A549 (cell line): ENCODE results near the gene CD55. TPM values are rescaled to one million over a fixed set of nuclear protein-coding genes. Genes with fewer than 3 reads are reported as not detected.

Experiments used
- ATAC-seq, 2 experiments: fragments of 200-7000 bp in 1 of 2; fragments of >200 bp in 1 of 2; cut with Nextera tagmentation in 1 of 2; cut with Tn5 transposase in 1 of 2; 3 replicates each; pipeline versions ENCODE4 v1.8.0 to v1.9.1; 2018 to 2020; ENCODE audit warnings: mild to moderate bottlenecking in 1 of 2, moderate library complexity in 1 of 2
- CTCF ChIA-PET: fragments of 300-600 bp; sonication (Branson Sonifier 250); formaldehyde crosslinking; extraction: SDS; loops from one replicate; lab custom pipeline; 2021; ENCODE audit warnings: antibody characterized with exemption, inconsistent platforms; lab: Yijun Ruan, JAX
- POLR2A ChIA-PET: fragments of 350-600 bp; formaldehyde crosslinking; extraction: SDS; loops from one replicate; lab custom pipeline; 2021; ENCODE audit warnings: antibody characterized with exemption, inconsistent platforms; lab: Yijun Ruan, JAX
- DNase-seq, 2 experiments: peaks; one replicate each; pipeline versions ENCODE4 v3.0.0 to v3.0.0-alpha.2; 2011 to 2016; ENCODE audit warnings: low read depth in 1 of 2, low spot score in 1 of 2
- FAIRE-seq: peaks from 2 replicates; lab custom pipeline; 2011; peaks lifted over from hg19 to GRCh38; lab: Jason Lieb, UNC
- H3K27ac ChIP-seq, 2 experiments: fragments of >200 bp; sonication (Bioruptor Twin); formaldehyde crosslinking; 3 replicates each; pipeline ENCODE4 v1.5.1; 2016 to 2017
- H3K4me1 ChIP-seq: fragments of >200 bp; sonication (Bioruptor Twin); formaldehyde crosslinking; 3 replicates; pipeline ENCODE4 v1.6.1; 2016
- H3K4me2 ChIP-seq: fragments of >200 bp; sonication (Bioruptor Twin); formaldehyde crosslinking; 3 replicates; pipeline ENCODE4 v1.6.1; 2016
- H3K4me3 ChIP-seq: fragments of >200 bp; sonication (Bioruptor Twin); formaldehyde crosslinking; 3 replicates; pipeline ENCODE4 v1.5.1; 2016
- H3K9me3 ChIP-seq: fragments of >200 bp; sonication (Bioruptor Twin); formaldehyde crosslinking; 3 replicates; pipeline ENCODE4 v1.6.1; 2016
- ATOH8 ChIP-seq: fragments of 250-450 bp; sonication (Bioruptor Pico); IDR thresholded peaks from 2 replicates; pipeline ENCODE4 v1.5.0; 2020; ENCODE audit warnings: low read depth, mild to moderate bottlenecking, moderate library complexity
- BCL3 ChIP-seq: fragments of >200 bp; sonication (Bioruptor Twin); formaldehyde crosslinking; IDR thresholded peaks from 3 replicates; pipeline ENCODE4 v1.6.1; 2016
- BHLHE40 ChIP-seq: IDR thresholded peaks from 2 replicates; pipeline ENCODE4 v1.6.1; 2012; ENCODE audit warnings: low read depth, low read length, inconsistent platforms
- CEBPB ChIP-seq, 2 experiments: fragments of >200 bp in 1 of 2; sonication (Bioruptor Twin) in 1 of 2; formaldehyde crosslinking in 1 of 2; IDR thresholded peaks; 2 replicates each; pipeline ENCODE4 v1.6.1; 2012 to 2016
- CHD2 ChIP-seq: fragments of 150-350 bp; IDR thresholded peaks from 2 replicates; pipeline ENCODE4 v1.6.1; 2014; ENCODE audit warnings: low read length; ENCODE audit not compliant: partially characterized antibody
- EP300 ChIP-seq, 2 experiments: fragments of >200 bp; sonication (Bioruptor Twin); formaldehyde crosslinking; IDR thresholded peaks; 2 replicates in 1 of 2; 3 replicates in 1 of 2; pipeline ENCODE4 v1.6.1; 2016 to 2017
- ESRRA ChIP-seq: fragments of 150-350 bp; IDR thresholded peaks from 2 replicates; pipeline ENCODE4 v1.6.1; 2014; ENCODE audit warnings: mild to moderate bottlenecking, low read length, borderline replicate concordance
- FOSB ChIP-seq: fragments of 250-450 bp; sonication (Bioruptor Pico); IDR thresholded peaks from 2 replicates; pipeline ENCODE4 v1.5.0; 2020; ENCODE audit warnings: mild to moderate bottlenecking, moderate library complexity
- HES2 ChIP-seq: fragments of >200 bp; sonication (Bioruptor Twin); formaldehyde crosslinking; IDR thresholded peaks from 2 replicates; pipeline ENCODE4 v1.6.1; 2016
- HMGXB4 ChIP-seq: fragments of 250-450 bp; sonication (Bioruptor Pico); IDR thresholded peaks from 2 replicates; pipeline ENCODE4 v1.5.0; 2021; ENCODE audit warnings: mild to moderate bottlenecking, moderate library complexity, borderline replicate concordance
- HOXA7 ChIP-seq: fragments of 250-450 bp; sonication (Bioruptor Pico); IDR thresholded peaks from 2 replicates; pipeline ENCODE4 v1.5.0; 2020; ENCODE audit warnings: mild to moderate bottlenecking, moderate library complexity
- HOXB13 ChIP-seq: fragments of 250-450 bp; sonication (Bioruptor Pico); IDR thresholded peaks from 2 replicates; pipeline ENCODE4 v1.5.0; 2020; ENCODE audit warnings: low read depth, mild to moderate bottlenecking, moderate library complexity
- JUN ChIP-seq, 2 experiments: fragments of >200 bp; sonication (Bioruptor Twin); formaldehyde crosslinking; IDR thresholded peaks; 2 replicates in 1 of 2; 3 replicates in 1 of 2; pipeline ENCODE4 v1.6.1; 2016 to 2017
- MAZ ChIP-seq: fragments of 150-350 bp; IDR thresholded peaks from 2 replicates; pipeline ENCODE4 v1.6.1; 2014; ENCODE audit warnings: antibody characterized with exemption, low read depth, low read length, borderline replicate concordance
- NFE2L2 ChIP-seq: fragments of 150-350 bp; conservative IDR thresholded peaks from 2 replicates; pipeline ENCODE4 v1.6.1; 2014; ENCODE audit warnings: low read length
- PHF8 ChIP-seq: fragments of 200-600 bp; sonication (generic); IDR thresholded peaks from 2 replicates; pipeline ENCODE4 v1.6.1; 2016; ENCODE audit warnings: low read depth, mild to moderate bottlenecking, antibody characterized with exemption, moderate library complexity, borderline replicate concordance
- POLR2A ChIP-seq: IDR thresholded peaks from 2 replicates; pipeline ENCODE4 v1.6.1; 2012; ENCODE audit warnings: mild to moderate bottlenecking, low read length
- POLR2AphosphoS2 ChIP-seq: conservative IDR thresholded peaks from 2 replicates; pipeline ENCODE4 v1.6.1; 2012; ENCODE audit warnings: low read length, improper control_type of control experiment, inconsistent platforms
- RAD21 ChIP-seq, 2 experiments: fragments of >200 bp in 1 of 2; sonication (Bioruptor Twin) in 1 of 2; formaldehyde crosslinking in 1 of 2; IDR thresholded peaks in 1 of 2; conservative IDR thresholded peaks in 1 of 2; 2 replicates in 1 of 2; 3 replicates in 1 of 2; pipeline ENCODE4 v1.6.1; 2012 to 2018; ENCODE audit warnings: inconsistent platforms in 1 of 2
- RARB ChIP-seq: fragments of 250-450 bp; sonication (Bioruptor Pico); IDR thresholded peaks from 2 replicates; pipeline ENCODE4 v1.8.0; 2021; ENCODE audit warnings: mild to moderate bottlenecking, moderate library complexity
- REST ChIP-seq: fragments of 200-600 bp; sonication (generic); IDR thresholded peaks from 2 replicates; pipeline ENCODE4 v1.6.1; 2016; ENCODE audit warnings: antibody characterized with exemption, mild to moderate bottlenecking, moderate library complexity
- RFX5 ChIP-seq: fragments of 450-650 bp; IDR thresholded peaks from 2 replicates; pipeline ENCODE4 v1.7.1; 2014; ENCODE audit warnings: antibody characterized with exemption, mild to moderate bottlenecking, moderate library complexity
- SMC3 ChIP-seq: fragments of >200 bp; sonication (Bioruptor Twin); formaldehyde crosslinking; IDR thresholded peaks from 3 replicates; pipeline ENCODE4 v1.6.1; 2018; ENCODE audit warnings: inconsistent platforms
- TFCP2L1 ChIP-seq: fragments of 250-450 bp; sonication (Bioruptor Pico); IDR thresholded peaks from 2 replicates; pipeline ENCODE4 v1.5.0; 2021; ENCODE audit warnings: mild to moderate bottlenecking
- ZC3H11A ChIP-seq: fragments of 450-650 bp; IDR thresholded peaks from 2 replicates; pipeline ENCODE4 v1.6.1; 2014; ENCODE audit warnings: antibody characterized with exemption, mild to moderate bottlenecking
- ZFP36 ChIP-seq: fragments of 450-650 bp; IDR thresholded peaks from 2 replicates; pipeline ENCODE4 v1.6.1; 2014; ENCODE audit warnings: borderline replicate concordance; ENCODE audit not compliant: partially characterized antibody
- ZNF302 ChIP-seq: fragments of 250-450 bp; sonication (Bioruptor Pico); IDR thresholded peaks from 2 replicates; pipeline ENCODE4 v1.9.0; 2021; ENCODE audit warnings: inconsistent platforms, mild to moderate bottlenecking, moderate library complexity
- WGBS: methylation state at CpG from one replicate; pipeline ENCODE4 v1.1.6; 2017; ENCODE audit errors: missing lambda C conversion rate; 5-methylcytosine and 5-hydroxymethylcytosine counted together
- polyA plus RNA-seq, 4 experiments: library from polyadenylated mRNA; depleted of rRNA in 3 of 4; stranded (reverse); fragments of >200 nt; fragmentation: RNase III in 1 of 4; extraction: RNeasy Plus Mini Kit Qiagen cat#74134 plus additional on column Dnase treatment in 1 of 4; gene quantifications; 2 replicates in 3 of 4; 3 replicates in 1 of 4; pipeline ENCODE4 v1.2.3, GENCODE V29; 2011 to 2017

Gene CD55
- polyA plus RNA-seq, 2 of the 4 experiments (the other 2 are of a cell fraction): 37.0 to 173 TPM

- no peaks in the 10 kb centered on the region for H3K9me3 ChIP-seq
- 2% methylated on average over 11 of the region's 37 CpGs for WGBS
- peak in 1 of 2 experiments; percentile 38 for DNase-seq
- peak overlapping the region; percentile 95 for H3K4me2 ChIP-seq
- TF ChIP-seq CEBPB (IDR thresholded peaks at IDR 0.05) (no peak), HES2 (no peak), POLR2AphosphoS2 (no peak), PHF8 (peak; percentile 67), ZC3H11A (no peak), ESRRA (no peak), POLR2A (no peak), CHD2 (no peak), RARB (CRISPR knock-in tag) (no peak), BHLHE40 (no peak), EP300 (IDR thresholded peaks at IDR 0.05) (no peak), RAD21 (conservative IDR thresholded peaks at IDR 0.05 in 1 of 2, IDR thresholded peaks at IDR 0.05 in 1 of 2) (no peak), BCL3 (no peak), RFX5 (no peak), NFE2L2 (no peak), REST (no peak), HMGXB4 (CRISPR knock-in tag) (no peak), ZFP36 (no peak), SMC3 (no peak), FOSB (0 out of 2 replicates have a peak, but pooled peaks have one; percentile 39), MAZ (no peak), ZNF302 (no peak), TFCP2L1 (CRISPR knock-in tag) (no peak), JUN (IDR thresholded peaks at IDR 0.05) (peak in 1 of 2 experiments; percentile 14; a peak in 2 of 5 replicates), HOXA7 (CRISPR knock-in tag) (no peak), ATOH8 (CRISPR knock-in tag) (no peak), HOXB13 (no peak)
- TF ChIP-seq, all 56 proteins: peak for 3
- CTCF ChIA-PET: interaction anchor here (0.7 to 2.8 kb wide), 14 partner anchors 8 to 254 kb away, joined by 3 to 22 read pairs (median 4); no protein-coding TSS in a partner anchor
- POLR2A ChIA-PET: interaction anchor here (0.6 to 2.0 kb wide), 19 partner anchors 8 to 346 kb away, joined by 3 to 16 read pairs (median 4); partner anchors contain the start of genes PFKFB2 and YOD1
- ATAC-seq: peak; percentile 8 to 57; a peak in 4 of 6 replicates
- FAIRE-seq: no peak
- Histone ChIP-seq H3K4me1 (peaks cover 21% of the 10 kb centered on the region), H3K4me3 (peak overlapping the region; percentile 56), H3K27ac (peak overlapping the region; percentile 84 to 96)
Observed at GRCh38 chr1:207321790-207322645, 540 bp downstream of the CD55 start.
